HCT116 (cell line): ENCODE data around the gene ANKRD29. TPM values are rescaled to one million over a fixed set of nuclear protein-coding genes. Genes with fewer than 3 reads are reported as not detected.
A peak's percentile ranks its signal among the peaks of the same experiment; 100 is the strongest.

Experiments
- ATAC-seq: fragments of 200-7000 bp; cut with Tn5 transposase; 2 replicates; pipeline ENCODE4 v1.9.1; 2020; ENCODE audit warnings: mild to moderate bottlenecking, moderate library complexity
- BruUV-seq: library from RNA; stranded (reverse); fragments of 400-500 nt; replicated peaks from 2 replicates; lab custom pipeline; 2021; lab: Mats Ljungman, UMichigan
- CTCF ChIA-PET: fragments of 300-600 bp; sonication (Branson Sonifier 250); formaldehyde crosslinking; loops from one replicate; lab custom pipeline; 2021; ENCODE audit warnings: antibody characterized with exemption; lab: Charles Lee
- POLR2A ChIA-PET: fragments of 300-600, 350-600 bp; sonication (Branson Sonifier 250); formaldehyde crosslinking; loops from one replicate; lab custom pipeline; 2021; ENCODE audit warnings: antibody characterized with exemption; lab: Charles Lee
- RAD21 ChIA-PET, 2 experiments: fragments of 300-600 bp; sonication (Branson Sonifier 250); formaldehyde crosslinking; loops; one replicate each; lab custom pipeline; 2023; ENCODE audit warnings: low total read pairs in 2 of 2; ENCODE audit not compliant: uncharacterized antibody in 2 of 2, unreplicated experiment in 2 of 2, low non-redundant PET in 1 of 2; lab: Charles Lee
- DNase-seq: peaks from one replicate; pipeline ENCODE4 v3.0.0-alpha.2; 2010; ENCODE audit warnings: low read depth, low spot score
- H2AFZ ChIP-seq: fragments of 200-600 bp; shearing (Covaris generic), sonication (generic); 2 replicates; pipeline ENCODE4 v1.6.1; 2017; ENCODE audit warnings: low read depth, mixed run types, mixed read lengths, antibody characterized with exemption, low read length; ENCODE audit not compliant: poor library complexity, severe bottlenecking
- H3K27ac ChIP-seq: 2 replicates; pipeline ENCODE4 v1.5.1; 2012; ENCODE audit warnings: low read depth, low read length
- H3K27me3 ChIP-seq: fragments of 200-600 bp; sonication (generic); 2 replicates; pipeline ENCODE4 v1.6.1; 2016; ENCODE audit warnings: mixed run types, low read length, mixed read lengths; ENCODE audit not compliant: insufficient read depth
- H3K36me3 ChIP-seq, 2 experiments: fragments of 200-500 bp in 1 of 2; fragments of 200-600 bp in 1 of 2; sonication (Bioruptor generic) in 1 of 2; sonication (generic) in 1 of 2; 2 replicates each; pipeline versions ENCODE4 v1.5.1 to v1.6.1; 2014 to 2016; ENCODE audit warnings: low read length in 2 of 2, inconsistent platforms in 1 of 2, mixed read lengths in 1 of 2, mixed run types in 1 of 2; ENCODE audit not compliant: insufficient read depth in 2 of 2, control insufficient read depth in 1 of 2
- H3K4me1 ChIP-seq, 2 experiments: fragments of 200-600 bp in 1 of 2; sonication (generic) in 1 of 2; 2 replicates each; pipeline versions ENCODE4 v1.5.1 to v1.6.1; 2012 to 2017; ENCODE audit warnings: low read length in 2 of 2, inconsistent platforms in 1 of 2, mild to moderate bottlenecking in 1 of 2, mixed read lengths in 1 of 2, mixed run types in 1 of 2, moderate library complexity in 1 of 2; ENCODE audit not compliant: insufficient read depth in 2 of 2, control insufficient read depth in 1 of 2
- H3K4me2 ChIP-seq: fragments of 200-600 bp; sonication (generic); 2 replicates; pipeline ENCODE4 v1.6.1; 2017; ENCODE audit warnings: mixed run types, low read length, mixed read lengths
- H3K4me3 ChIP-seq, 2 experiments: fragments of 200-600 bp in 1 of 2; sonication (generic) in 1 of 2; replicated peaks in 1 of 2; 2 replicates each; pipeline ENCODE4 v1.5.1; 2011 to 2016; ENCODE audit warnings: low read length in 2 of 2, control low read depth in 1 of 2, low read depth in 1 of 2, mild to moderate bottlenecking in 1 of 2, mixed read lengths in 1 of 2, mixed run types in 1 of 2
- H3K79me2 ChIP-seq: fragments of 200-600 bp; sonication (generic); 2 replicates; pipeline ENCODE4 v1.6.1; 2017; ENCODE audit warnings: mild to moderate bottlenecking, mixed run types, low read length, moderate library complexity, mixed read lengths; ENCODE audit not compliant: insufficient read depth
- H3K9ac ChIP-seq: fragments of 200-600 bp; sonication (generic); 2 replicates; pipeline ENCODE4 v1.6.1; 2016; ENCODE audit warnings: low read length, mixed read lengths
- H3K9me2 ChIP-seq: fragments of 200-600 bp; sonication (generic), shearing (Covaris generic); 2 replicates; pipeline ENCODE4 v1.6.1; 2017; ENCODE audit warnings: mixed run types, mild to moderate bottlenecking, moderate library complexity; ENCODE audit not compliant: insufficient read depth
- H3K9me3 ChIP-seq, 2 experiments: fragments of 200-500 bp in 1 of 2; fragments of 200-600 bp in 1 of 2; sonication (Bioruptor generic) in 1 of 2; sonication (generic) in 1 of 2; 2 replicates each; pipeline ENCODE4 v1.6.1; 2014 to 2017; ENCODE audit warnings: low read length in 2 of 2, mixed read lengths in 2 of 2, inconsistent platforms in 1 of 2, low read depth in 1 of 2, mild to moderate bottlenecking in 1 of 2, mixed run types in 1 of 2, moderate library complexity in 1 of 2; ENCODE audit not compliant: control insufficient read depth in 1 of 2, insufficient read depth in 1 of 2
- H4K20me1 ChIP-seq: fragments of 200-600 bp; sonication (generic), shearing (Covaris generic); 2 replicates; pipeline ENCODE4 v1.6.1; 2017; ENCODE audit warnings: mixed run types, mild to moderate bottlenecking, moderate library complexity; ENCODE audit not compliant: insufficient read depth
- CEBPB ChIP-seq: IDR thresholded peaks from 2 replicates; pipeline ENCODE4 v1.6.1; 2012; ENCODE audit warnings: low read depth
- CTCF ChIP-seq, 3 experiments: fragments of 200-600 bp in 1 of 3; sonication (generic) in 1 of 3; IDR thresholded peaks in 2 of 3; conservative IDR thresholded peaks in 1 of 3; 2 replicates each; pipeline ENCODE4 v1.5.1; 2012 to 2017; ENCODE audit warnings: low read depth in 2 of 3, low read length in 2 of 3, antibody characterized with exemption in 1 of 3, borderline replicate concordance in 1 of 3, control low read depth in 1 of 3, mild to moderate bottlenecking in 1 of 3, mixed read lengths in 1 of 3, mixed run types in 1 of 3, moderate library complexity in 1 of 3; ENCODE audit not compliant: insufficient read depth in 1 of 3
- ELF1 ChIP-seq: IDR thresholded peaks from 2 replicates; pipeline ENCODE4 v1.6.1; 2012; ENCODE audit warnings: low read depth, borderline replicate concordance
- EZH2 ChIP-seq: fragments of 200-600 bp; sonication (generic); IDR thresholded peaks from 2 replicates; pipeline ENCODE4 v1.6.1; 2017; ENCODE audit warnings: antibody characterized with exemption, mixed run types
- EZH2phosphoT487 ChIP-seq: fragments of 200-600 bp; IDR thresholded peaks from 2 replicates; pipeline ENCODE4 v1.6.1; 2018; ENCODE audit warnings: antibody characterized with exemption, borderline replicate concordance
- FOSL1 ChIP-seq: IDR thresholded peaks from 2 replicates; pipeline ENCODE4 v1.6.1; 2012; ENCODE audit warnings: low read depth
- JUND ChIP-seq: IDR thresholded peaks from 2 replicates; pipeline ENCODE4 v1.6.1; 2012
- MAX ChIP-seq: IDR thresholded peaks from 2 replicates; pipeline ENCODE4 v1.6.1; 2012
- POLR2A ChIP-seq: IDR thresholded peaks from 2 replicates; pipeline ENCODE4 v1.7.0; 2011; ENCODE audit warnings: borderline replicate concordance; ENCODE audit not compliant: insufficient read depth, insufficient read length; ENCODE audit errors: extremely low read depth
- POLR2AphosphoS5 ChIP-seq: IDR thresholded peaks from 2 replicates; pipeline ENCODE4 v1.6.1; 2011; ENCODE audit warnings: mild to moderate bottlenecking, low read depth, low read length, moderate library complexity
- RAD21 ChIP-seq: IDR thresholded peaks from 2 replicates; pipeline ENCODE4 v1.6.1; 2012; ENCODE audit warnings: low read depth, mild to moderate bottlenecking
- REST ChIP-seq: IDR thresholded peaks from 2 replicates; pipeline ENCODE4 v1.6.1; 2012; ENCODE audit warnings: low read depth
- SIN3A ChIP-seq: IDR thresholded peaks from 2 replicates; pipeline ENCODE4 v1.6.1; 2012; ENCODE audit warnings: low read depth
- SRF ChIP-seq: IDR thresholded peaks from 2 replicates; pipeline ENCODE4 v1.6.1; 2012; ENCODE audit warnings: low read depth
- TCF7L2 ChIP-seq: IDR thresholded peaks from 2 replicates; pipeline ENCODE4 v1.7.0; 2011; ENCODE audit warnings: borderline replicate concordance, inconsistent platforms; ENCODE audit not compliant: insufficient read depth, insufficient read length; ENCODE audit errors: extremely low read depth
- YY1 ChIP-seq: IDR thresholded peaks from 2 replicates; pipeline ENCODE4 v1.6.1; 2011; ENCODE audit warnings: low read length, low read depth, moderate library complexity, mild to moderate bottlenecking; ENCODE audit not compliant: insufficient replicate concordance; ENCODE audit errors: extremely low read depth
- ZBTB33 ChIP-seq: IDR thresholded peaks from 2 replicates; pipeline ENCODE4 v1.6.1; 2011; ENCODE audit warnings: mild to moderate bottlenecking, low read length, moderate library complexity; ENCODE audit not compliant: insufficient replicate concordance; ENCODE audit errors: extremely low read depth
- ZFX ChIP-seq: fragments of 450-650 bp; IDR thresholded peaks from 2 replicates; pipeline ENCODE4 v1.6.1; 2017
- ZNF274 ChIP-seq: fragments of 200-500 bp; sonication (Bioruptor generic); IDR thresholded peaks from 2 replicates; pipeline ENCODE4 v1.6.1; 2014; ENCODE audit warnings: mild to moderate bottlenecking, low read depth, low read length, inconsistent platforms
- intact Hi-C: fragments of 100-400 bp; cut with micrococcal nuclease; formaldehyde crosslinking; loops from 2 replicates; pipeline ENCODE4 v1.10.0; 2022
- total RNA-seq: library from RNA; stranded (reverse); gene quantifications from one replicate; pipeline ENCODE4 v1.2.1, GENCODE V29; 2021; ENCODE audit not compliant: unreplicated experiment

The ANKRD29 gene
- total RNA-seq, 1 experiment from 2014 or later = 8.8 TPM

- DNase-seq = no peak
- no TSS peak for BruUV-seq
- Histone ChIP-seq H3K9me3 (no peaks in the 10 kb centered on the region), H3K9ac (no peak overlapping the region), H3K79me2 (no peaks in the 10 kb centered on the region), H2AFZ (peak overlapping the region; percentile 66), H3K36me3 (no peaks in the 10 kb centered on the region), H4K20me1 (no peaks in the 10 kb centered on the region), H3K4me1 (peaks cover 7 to 18% of the 10 kb centered on the region in 2 experiments), H3K9me2 (no peaks in the 10 kb centered on the region), H3K4me2 (peak overlapping the region; percentile 8), H3K27ac (no peak overlapping the region), H3K4me3 (no peak overlapping the region), H3K27me3 (no peaks in the 10 kb centered on the region)
- intact Hi-C loops = no loop called here
- CTCF ChIA-PET = no interaction called here
- ATAC-seq = no peak
- POLR2A ChIA-PET = no interaction called here
- RAD21 ChIA-PET = no interaction called here
- no peak for TF ChIP-seq ZNF274
- TF ChIP-seq TCF7L2 = no peak
- TF ChIP-seq ZBTB33 = no peak
- no peak for TF ChIP-seq ELF1
- TF ChIP-seq YY1 = no peak
- TF ChIP-seq EZH2 = no peak
- TF ChIP-seq EZH2phosphoT487 = no peak
- TF ChIP-seq JUND = no peak
- no peak for TF ChIP-seq CTCF (IDR thresholded peaks at IDR 0.05 in 2 of 3, conservative IDR thresholded peaks at IDR 0.05 in 1 of 3; ENCODE audit: borderline replicate concordance in 1 of 3, insufficient read depth in 1 of 3, low read depth in 2 of 3, low read length in 2 of 3)
- TF ChIP-seq POLR2A = no peak
- TF ChIP-seq FOSL1 = no peak
- TF ChIP-seq RAD21 = no peak
- TF ChIP-seq POLR2AphosphoS5 = no peak
- TF ChIP-seq SRF = no peak
- TF ChIP-seq MAX = no peak
- no peak for TF ChIP-seq REST
- TF ChIP-seq SIN3A = no peak
- no peak for TF ChIP-seq ZFX
- no peak for TF ChIP-seq CEBPB
Observed at GRCh38 chr18:23684515-23685197, 21.9 kb upstream of the ANKRD29 start.
